H1 (cell line): Measurements from ENCODE around the gene C20orf173. TPM values are rescaled to one million over a fixed set of nuclear protein-coding genes. Genes with fewer than 3 reads are reported as not detected.

Source experiments
- CTCF ChIA-PET: fragments of 300-600 bp; sonication (Branson Sonifier 250); formaldehyde crosslinking; loops from one replicate; lab custom pipeline; 2021; ENCODE audit not compliant: partially characterized antibody; lab: Charles Lee
- POLR2A ChIA-PET: fragments of 300-600 bp; sonication (Branson Sonifier 250); formaldehyde crosslinking; loops from one replicate; lab custom pipeline; 2021; ENCODE audit warnings: inconsistent platforms; ENCODE audit not compliant: partially characterized antibody; lab: Charles Lee
- DNase-seq, 2 experiments: peaks; one replicate each; pipeline versions ENCODE4 v3.0.0 to v3.0.0-alpha.2; 2010 to 2022; ENCODE audit warnings: low spot score in 2 of 2, low read depth in 1 of 2, mixed read lengths in 1 of 2
- FAIRE-seq: peaks from 2 replicates; lab custom pipeline; 2011; peaks lifted over from hg19 to GRCh38; lab: Jason Lieb, UNC
- H2AFZ ChIP-seq: 2 replicates; pipeline ENCODE4 v1.8.1; 2012; ENCODE audit warnings: low read length, inconsistent platforms
- H2AK5ac ChIP-seq: 2 replicates; pipeline ENCODE4 v1.6.1; 2013; ENCODE audit warnings: low read depth, low read length
- H2BK120ac ChIP-seq: replicated peaks from 2 replicates; pipeline ENCODE3; 2013; ENCODE audit warnings: low read depth, low read length, inconsistent platforms
- H2BK12ac ChIP-seq: 2 replicates; pipeline ENCODE4 v1.6.1; 2013; ENCODE audit warnings: low read depth, low read length
- H2BK15ac ChIP-seq: 2 replicates; pipeline ENCODE4 v1.6.1; 2013; ENCODE audit warnings: low read length
- H2BK20ac ChIP-seq: 2 replicates; pipeline ENCODE4 v1.6.1; 2013; ENCODE audit warnings: low read length
- H2BK5ac ChIP-seq: 2 replicates; pipeline ENCODE4 v1.6.1; 2013; ENCODE audit warnings: low read depth, low read length
- H3K14ac ChIP-seq: 2 replicates; pipeline ENCODE4 v1.6.1; 2013; ENCODE audit warnings: inconsistent platforms; ENCODE audit not compliant: insufficient read length
- H3K18ac ChIP-seq: 2 replicates; pipeline ENCODE4 v1.6.1; 2013; ENCODE audit warnings: low read length; ENCODE audit errors: extremely low read depth
- H3K23ac ChIP-seq: 2 replicates; pipeline ENCODE4 v1.6.1; 2013; ENCODE audit warnings: inconsistent platforms; ENCODE audit not compliant: insufficient read length
- H3K23me2 ChIP-seq: 2 replicates; pipeline ENCODE4 v1.6.1; 2013; ENCODE audit warnings: low read depth, low read length
- H3K27ac ChIP-seq: 2 replicates; pipeline ENCODE4 v1.6.1; 2011; ENCODE audit warnings: low read depth, low read length, inconsistent platforms
- H3K27me3 ChIP-seq, 4 experiments: replicated peaks in 1 of 4; 1 replicate in 1 of 4; 2 replicates in 3 of 4; pipeline versions ENCODE4 v1.6.1 to v1.8.1; 2011 to 2013; ENCODE audit warnings: low read length in 3 of 4, mild to moderate bottlenecking in 3 of 4, inconsistent platforms in 2 of 4, mixed read lengths in 2 of 4, moderate library complexity in 1 of 4; ENCODE audit not compliant: control insufficient read depth in 3 of 4, insufficient read depth in 3 of 4; ENCODE audit errors: extremely low read depth in 1 of 4
- H3K36me3 ChIP-seq, 4 experiments: 2 replicates each; pipeline versions ENCODE4 v1.6.1 to v1.8.1; 2011 to 2013; ENCODE audit warnings: mild to moderate bottlenecking in 4 of 4, low read length in 3 of 4, moderate library complexity in 2 of 4, control low read depth in 1 of 4, inconsistent platforms in 1 of 4; ENCODE audit not compliant: insufficient read depth in 4 of 4, control insufficient read depth in 2 of 4
- H3K4ac ChIP-seq: replicated peaks from 2 replicates; pipeline ENCODE3; 2013; ENCODE audit warnings: low read length, low read depth, mixed read lengths, inconsistent platforms; ENCODE audit not compliant: insufficient read length
- H3K4me1 ChIP-seq, 4 experiments: replicated peaks in 1 of 4; 1 replicate in 1 of 4; 2 replicates in 3 of 4; pipeline versions ENCODE4 v1.6.1 to v1.8.1; 2011 to 2013; ENCODE audit warnings: low read length in 3 of 4, inconsistent platforms in 2 of 4, mixed read lengths in 1 of 4; ENCODE audit not compliant: insufficient read depth in 4 of 4, control insufficient read depth in 3 of 4
- H3K4me2 ChIP-seq, 2 experiments: 2 replicates each; pipeline versions ENCODE4 v1.6.1 to v1.8.1; 2011 to 2013; ENCODE audit warnings: low read depth in 2 of 2, low read length in 2 of 2, control low read depth in 1 of 2, inconsistent platforms in 1 of 2, mild to moderate bottlenecking in 1 of 2; ENCODE audit not compliant: insufficient read depth in 1 of 2
- H3K4me3 ChIP-seq, 4 experiments: fragments of 200-600, 300-600 bp in 1 of 4; sonication (generic), shearing (Covaris generic), sonication (Bioruptor Twin) in 1 of 4; 2 replicates each; pipeline versions ENCODE4 v1.5.1 to v1.8.1; 2011 to 2016; ENCODE audit warnings: low read length in 4 of 4, low read depth in 3 of 4, control low read depth in 2 of 4, inconsistent platforms in 2 of 4, mild to moderate bottlenecking in 2 of 4, mixed read lengths in 1 of 4, moderate library complexity in 1 of 4; ENCODE audit not compliant: insufficient read depth in 2 of 4; ENCODE audit errors: extremely low read depth in 1 of 4
- H3K56ac ChIP-seq: replicated peaks from 2 replicates; pipeline ENCODE3; 2013; ENCODE audit warnings: low read depth, mild to moderate bottlenecking, mixed read lengths, low read length, inconsistent platforms; ENCODE audit not compliant: insufficient read length
- H3K79me1 ChIP-seq: 2 replicates; pipeline ENCODE4 v1.6.1; 2013; ENCODE audit warnings: low read depth, low read length, control low read depth
- H3K79me2 ChIP-seq, 2 experiments: 2 replicates each; pipeline versions ENCODE4 v1.6.1 to v1.8.1; 2012 to 2013; ENCODE audit warnings: low read length in 2 of 2, mild to moderate bottlenecking in 2 of 2, inconsistent platforms in 1 of 2; ENCODE audit not compliant: insufficient read depth in 2 of 2, control insufficient read depth in 1 of 2
- H3K9ac ChIP-seq, 4 experiments: replicated peaks in 1 of 4; 1 replicate in 1 of 4; 2 replicates in 3 of 4; pipeline versions ENCODE4 v1.6.1 to v1.8.1; 2011 to 2013; ENCODE audit warnings: low read depth in 3 of 4, low read length in 3 of 4, control low read depth in 2 of 4, mild to moderate bottlenecking in 2 of 4, moderate library complexity in 2 of 4, inconsistent platforms in 1 of 4; ENCODE audit errors: extremely low read depth in 1 of 4
- H3K9me3 ChIP-seq, 2 experiments: 2 replicates each; pipeline versions ENCODE4 v1.6.1 to v1.8.1; 2012 to 2013; ENCODE audit warnings: mild to moderate bottlenecking in 2 of 2, moderate library complexity in 2 of 2, control low read depth in 1 of 2, inconsistent platforms in 1 of 2, low read depth in 1 of 2, low read length in 1 of 2, mixed read lengths in 1 of 2; ENCODE audit not compliant: insufficient read depth in 2 of 2
- H4K20me1 ChIP-seq, 2 experiments: replicated peaks in 1 of 2; 2 replicates each; pipeline versions ENCODE3 to v1.8.1; 2011 to 2013; ENCODE audit warnings: inconsistent platforms in 2 of 2, low read length in 2 of 2, mild to moderate bottlenecking in 1 of 2; ENCODE audit not compliant: insufficient read depth in 2 of 2, control insufficient read depth in 1 of 2
- H4K5ac ChIP-seq: 2 replicates; pipeline ENCODE4 v1.6.1; 2013; ENCODE audit warnings: low read length, low read depth, mixed read lengths, inconsistent platforms; ENCODE audit not compliant: insufficient read length
- H4K8ac ChIP-seq: 2 replicates; pipeline ENCODE4 v1.8.0; 2013; ENCODE audit warnings: mild to moderate bottlenecking, moderate library complexity, low read length, inconsistent platforms; ENCODE audit not compliant: insufficient read depth; ENCODE audit errors: extremely low read depth
- H4K91ac ChIP-seq: replicated peaks from 2 replicates; pipeline ENCODE3; 2013; ENCODE audit warnings: low read length, mixed read lengths, inconsistent platforms; ENCODE audit not compliant: insufficient read length
- EGR1 ChIP-seq: IDR thresholded peaks from 2 replicates; pipeline ENCODE4 v1.6.1; 2011; ENCODE audit warnings: low read depth, low read length, borderline replicate concordance
- RAD21 ChIP-seq, 2 experiments: IDR thresholded peaks in 1 of 2; conservative IDR thresholded peaks in 1 of 2; 2 replicates each; pipeline ENCODE4 v1.6.1; 2011; ENCODE audit warnings: low read depth in 2 of 2, low read length in 2 of 2, improper control_type of control experiment in 1 of 2, inconsistent platforms in 1 of 2, mild to moderate bottlenecking in 1 of 2, moderate library complexity in 1 of 2
- TEAD4 ChIP-seq: IDR thresholded peaks from 2 replicates; pipeline ENCODE4 v1.6.1; 2012; ENCODE audit warnings: low read depth, low read length, inconsistent platforms, mixed read lengths
- WGBS, 2 experiments: shearing (Covaris generic) in 1 of 2; methylation state at CpG; one replicate each; pipeline versions ENCODE4 v1.1.6 to v1.1.7; 2013 to 2015; ENCODE audit warnings: low lambda C conversion rate in 2 of 2, mixed read lengths in 2 of 2, inconsistent platforms in 1 of 2, low coverage in 1 of 2, missing lambda C conversion rate in 1 of 2; ENCODE audit not compliant: insufficient replicate concordance in 2 of 2, insufficient coverage in 1 of 2, insufficient read length in 1 of 2; ENCODE audit errors: extremely low coverage in 1 of 2, missing lambda C conversion rate in 1 of 2; 5-methylcytosine and 5-hydroxymethylcytosine counted together
- polyA plus RNA-seq, 7 experiments: library from polyadenylated mRNA; depleted of rRNA in 3 of 7; stranded (reverse) in 5 of 7; unstranded in 2 of 7; fragments of >200 nt in 5 of 7; fragments of 200-250 nt in 2 of 7; gene quantifications; 1 replicate in 5 of 7; 2 replicates in 1 of 7; 4 replicates in 1 of 7; pipeline versions ENCODE4 v1.2.1 to v1.2.3, GENCODE V29; 2011 to 2013; ENCODE audit warnings: missing spikeins in 2 of 7, mixed read lengths in 2 of 7
- total RNA-seq: library from RNA; stranded (reverse); fragmentation: NEBNext Ultra II Directional; extraction: Animal tissue kit (Norgen Biotek cat#: 25700); gene quantifications from 2 replicates; pipeline ENCODE4 v1.2.1, GENCODE V29; 2021
- TF ChIP-seq, protein P1 (sequence below), 3 experiments: IDR thresholded peaks; 1 replicate in 2 of 3; 2 replicates in 1 of 3; pipeline versions ENCODE4 v1.5.1 to v1.6.1; 2011; ENCODE audit warnings: low read length in 3 of 3, mild to moderate bottlenecking in 3 of 3, inconsistent platforms in 2 of 3, low read depth in 1 of 3, moderate library complexity in 1 of 3; ENCODE audit not compliant: insufficient read depth in 1 of 3; ENCODE audit errors: control extremely low read depth in 1 of 3

C20orf173 gene
- total and polyA plus RNA-seq, 2 of the 8 experiments (the other 6 are each of a cell fraction or from before 2014, with no cell fraction given): not detected

- Histone ChIP-seq H3K79me1 (no peaks in the 10 kb centered on the region), H3K23ac (no peak overlapping the region), H2BK5ac (no peak overlapping the region), H4K20me1 (peaks cover 0 to 2% of the 10 kb centered on the region in 2 experiments), H3K14ac (no peak overlapping the region), H2AK5ac (no peak overlapping the region), H3K23me2 (no peaks in the 10 kb centered on the region), H2BK15ac (no peak overlapping the region), H2AFZ (no peak overlapping the region), H3K4me1 (no peaks in the 10 kb centered on the region), H4K91ac (no peak overlapping the region), H3K79me2 (no peaks in the 10 kb centered on the region), H3K27ac (no peak overlapping the region), H3K9ac (no peak overlapping the region), H3K56ac (no peak overlapping the region), H3K27me3 (no peaks in the 10 kb centered on the region), H3K9me3 (no peaks in the 10 kb centered on the region), H2BK20ac (no peak overlapping the region), H3K18ac (no peak overlapping the region), H4K8ac (no peak overlapping the region), H2BK12ac (no peak overlapping the region), H3K36me3 (peaks cover 17 to 60% (median 41%) of the 10 kb centered on the region in 4 experiments), H3K4me2 (no peak overlapping the region), H3K4ac (no peak overlapping the region), H2BK120ac (no peak overlapping the region), H3K4me3 (no peak overlapping the region), H4K5ac (no peak overlapping the region)
- CTCF ChIA-PET: interaction anchor here (0.9 to 2.6 kb wide), 12 partner anchors 8 to 149 kb away, joined by 3 to 10 read pairs (median 4); no protein-coding TSS in a partner anchor
- FAIRE-seq: no peak
- POLR2A ChIA-PET: interaction anchor here (0.6 to 1.9 kb wide), 4 partner anchors 10 to 33 kb away, joined by 4 to 5 read pairs (median 4); partner anchors contain the start of gene CEP250
- DNase-seq: peak in 1 of 2 experiments; percentile 54
- WGBS, 2 experiments: 94% methylated on average over 15 of the region's 16 CpGs; no CpG with 5 or more reads in 1 of the 2 experiments
- TF ChIP-seq TEAD4: 0 out of 2 replicates have a peak, but pooled peaks have one; percentile 20
- TF ChIP-seq, protein P1, sequence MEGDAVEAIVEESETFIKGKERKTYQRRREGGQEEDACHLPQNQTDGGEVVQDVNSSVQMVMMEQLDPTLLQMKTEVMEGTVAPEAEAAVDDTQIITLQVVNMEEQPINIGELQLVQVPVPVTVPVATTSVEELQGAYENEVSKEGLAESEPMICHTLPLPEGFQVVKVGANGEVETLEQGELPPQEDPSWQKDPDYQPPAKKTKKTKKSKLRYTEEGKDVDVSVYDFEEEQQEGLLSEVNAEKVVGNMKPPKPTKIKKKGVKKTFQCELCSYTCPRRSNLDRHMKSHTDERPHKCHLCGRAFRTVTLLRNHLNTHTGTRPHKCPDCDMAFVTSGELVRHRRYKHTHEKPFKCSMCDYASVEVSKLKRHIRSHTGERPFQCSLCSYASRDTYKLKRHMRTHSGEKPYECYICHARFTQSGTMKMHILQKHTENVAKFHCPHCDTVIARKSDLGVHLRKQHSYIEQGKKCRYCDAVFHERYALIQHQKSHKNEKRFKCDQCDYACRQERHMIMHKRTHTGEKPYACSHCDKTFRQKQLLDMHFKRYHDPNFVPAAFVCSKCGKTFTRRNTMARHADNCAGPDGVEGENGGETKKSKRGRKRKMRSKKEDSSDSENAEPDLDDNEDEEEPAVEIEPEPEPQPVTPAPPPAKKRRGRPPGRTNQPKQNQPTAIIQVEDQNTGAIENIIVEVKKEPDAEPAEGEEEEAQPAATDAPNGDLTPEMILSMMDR (IDR thresholded peaks at IDR 0.05; ENCODE audit: control extremely low read depth in 1 of 3, insufficient read depth in 1 of 3, low read depth in 1 of 3, low read length in 3 of 3): peak; percentile 39 to 65 (median 58); a peak in 3 of 4 replicates
- TF ChIP-seq RAD21 (IDR thresholded peaks at IDR 0.05 in 1 of 2, conservative IDR thresholded peaks at IDR 0.05 in 1 of 2; ENCODE audit: low read depth in 2 of 2, low read length in 2 of 2): peak; percentile 54 to 60
- no peak for TF ChIP-seq EGR1
These were observed 50.5 kb downstream of the C20orf173 start for GRCh38 chr20:35478804-35479472.
